ENCODE measurements around the gene EDARADD.
"Not testable (repeated sequence)": the region's sequence is repeated elsewhere in the genome, so short reads cannot be mapped to it uniquely, and the experiment has no call there.

Gene EDARADD

DNA sequence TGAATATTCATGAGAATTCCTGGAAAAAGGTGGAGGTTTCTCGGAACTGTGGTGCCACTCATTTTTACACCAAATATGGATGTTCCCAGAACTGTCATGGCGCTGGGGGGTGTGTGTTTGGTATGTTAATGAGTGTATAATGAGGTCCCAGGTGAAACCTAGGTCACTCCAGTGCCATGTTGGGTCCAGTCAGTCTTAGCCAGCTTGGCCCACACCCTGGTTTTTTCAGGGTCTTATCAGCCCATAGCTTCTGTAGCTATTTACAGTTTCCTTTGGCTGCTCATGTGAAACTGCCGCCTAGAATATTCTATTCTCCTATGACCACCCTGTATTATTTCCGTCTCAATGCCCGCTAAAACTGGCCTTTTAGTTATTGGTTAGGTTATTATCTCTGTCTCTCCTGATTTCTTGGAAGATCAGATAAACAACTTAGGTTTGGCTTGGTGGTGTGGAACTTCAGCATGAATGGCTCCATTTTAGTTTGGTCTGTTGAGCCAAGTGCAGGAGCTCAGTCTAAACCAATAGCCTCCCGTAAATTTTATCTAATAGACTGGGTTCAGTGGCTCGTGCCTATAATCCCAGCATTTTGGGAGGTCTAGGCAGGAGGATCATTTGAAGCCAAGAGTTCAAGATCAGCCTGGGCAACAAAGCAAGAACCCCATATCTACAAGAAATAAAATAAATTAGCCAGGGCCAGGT lies 42.1 kb upstream of the EDARADD start:
- Histone ChIP-seq H2BK120ac (ENCODE audit: low read depth, low read length) (no peak overlapping the region), H3K14ac (ENCODE audit: low read length) (no peak overlapping the region), H3K4ac (ENCODE audit: low read length) (no peak overlapping the region), H3K23ac (ENCODE audit: low read depth, low read length, poor library complexity) (no peak overlapping the region), H4K8ac (ENCODE audit: low read depth, low read length) (no peak overlapping the region), H3K4me3 (ENCODE audit: low read length in 2 of 2) (no peak overlapping the region), H3K9me3 (replicated peaks in 1 of 2; ENCODE audit: control insufficient read depth in 2 of 2, insufficient read depth in 1 of 2, low read depth in 1 of 2, low read length in 2 of 2) (no peaks in the 10 kb centered on the region), H2AFZ (ENCODE audit: low read length) (no peak overlapping the region), H3K18ac (ENCODE audit: low read length) (no peak overlapping the region), H3K4me2 (ENCODE audit: insufficient read depth, low read length, poor library complexity, severe bottlenecking) (no peak overlapping the region), H4K91ac (ENCODE audit: low read depth, low read length, poor library complexity) (no peak overlapping the region), H2AK5ac (ENCODE audit: low read depth, low read length) (no peak overlapping the region), H3K79me1 (ENCODE audit: low read depth, low read length) (no peaks in the 10 kb centered on the region), H3K4me1 (ENCODE audit: control insufficient read depth in 2 of 2, insufficient read depth in 1 of 2, low read depth in 1 of 2, low read length in 2 of 2) (no peaks in the 10 kb centered on the region), H3K36me3 (replicated peaks in 1 of 2; ENCODE audit: control insufficient read depth in 2 of 2, insufficient read depth in 2 of 2, low read length in 2 of 2) (no peaks in the 10 kb centered on the region), H2BK5ac (ENCODE audit: low read length) (no peak overlapping the region), H3K27me3 (ENCODE audit: control insufficient read depth in 3 of 3, insufficient read depth in 3 of 3, low read depth in 1 of 3, low read length in 3 of 3) (no peaks in the 10 kb centered on the region), H2BK12ac (ENCODE audit: low read length) (no peak overlapping the region), H2BK15ac (ENCODE audit: low read length) (no peak overlapping the region), H3K27ac (replicated peaks; ENCODE audit: low read length) (no peak overlapping the region), H3K9ac (ENCODE audit: low read depth, low read length, poor library complexity) (no peak overlapping the region)
- no peak for DNase-seq (ENCODE audit: low spot score)
- no CpG with 5 or more reads among the region's 7 CpGs for WGBS, 2 donors (ENCODE audit: extremely low coverage in 2 of 2, insufficient read length in 2 of 2, insufficient replicate concordance in 1 of 2)

DNA sequence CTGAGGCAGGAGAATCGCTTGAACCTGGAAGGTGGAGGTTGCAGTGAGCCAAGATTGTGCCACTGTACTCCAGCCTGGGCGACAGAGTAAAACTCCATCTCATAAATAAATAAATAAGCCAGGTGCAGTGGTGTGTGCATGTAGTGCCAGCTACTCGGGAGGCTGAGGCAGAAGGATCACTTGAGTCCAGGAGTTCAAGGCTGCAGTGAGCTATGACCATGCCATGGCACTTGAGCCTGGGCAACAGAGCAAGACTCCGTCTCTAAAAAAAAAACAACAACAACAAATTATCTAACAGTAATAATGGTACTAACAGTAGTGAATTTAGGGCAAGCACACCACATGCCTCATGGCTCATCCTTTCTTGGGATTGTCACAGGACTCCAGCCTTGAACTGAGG lies 41.3 kb upstream of the EDARADD start:
- not testable (repeated sequence) for H2BK120ac ChIP-seq (ENCODE audit: low read depth, low read length)

DNA sequence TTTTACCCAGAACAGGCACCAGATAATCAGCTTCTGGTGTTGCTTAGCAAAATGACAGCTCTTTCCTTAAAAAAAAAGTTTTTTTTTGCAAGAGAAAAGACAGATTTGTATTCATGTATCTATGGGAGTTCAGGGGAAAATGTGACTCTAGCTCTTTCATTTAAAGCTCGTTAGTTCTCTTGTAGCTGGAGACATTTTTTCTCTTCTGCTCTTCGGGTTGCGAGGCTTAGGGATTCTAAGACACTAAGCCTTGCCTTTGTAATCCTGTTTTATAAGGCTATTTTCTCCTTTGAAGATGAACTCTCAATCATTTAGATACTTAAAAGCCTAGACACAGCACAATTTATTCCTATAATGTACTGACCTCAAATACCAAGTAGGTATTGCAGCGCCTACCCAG lies 40.3 kb upstream of the EDARADD start:
- Histone ChIP-seq H2BK12ac (ENCODE audit: low read length) (no peak overlapping the region), H3K9ac (ENCODE audit: low read depth, low read length, poor library complexity) (no peak overlapping the region), H3K18ac (ENCODE audit: low read length) (no peak overlapping the region), H3K4me3 (ENCODE audit: low read length in 2 of 2) (no peak overlapping the region), H4K8ac (ENCODE audit: low read depth, low read length) (no peak overlapping the region), H2BK120ac (ENCODE audit: low read depth, low read length) (no peak overlapping the region), H2BK15ac (ENCODE audit: low read length) (no peak overlapping the region), H3K4me2 (ENCODE audit: insufficient read depth, low read length, poor library complexity, severe bottlenecking) (no peak overlapping the region), H3K27me3 (ENCODE audit: control insufficient read depth in 3 of 3, insufficient read depth in 3 of 3, low read depth in 1 of 3, low read length in 3 of 3) (no peaks in the 10 kb centered on the region), H3K79me1 (ENCODE audit: low read depth, low read length) (no peaks in the 10 kb centered on the region), H2AFZ (ENCODE audit: low read length) (no peak overlapping the region), H2AK5ac (ENCODE audit: low read depth, low read length) (no peak overlapping the region), H3K36me3 (replicated peaks in 1 of 2; ENCODE audit: control insufficient read depth in 2 of 2, insufficient read depth in 2 of 2, low read length in 2 of 2) (no peaks in the 10 kb centered on the region), H3K4me1 (ENCODE audit: control insufficient read depth in 2 of 2, insufficient read depth in 1 of 2, low read depth in 1 of 2, low read length in 2 of 2) (no peaks in the 10 kb centered on the region), H3K23ac (ENCODE audit: low read depth, low read length, poor library complexity) (no peak overlapping the region), H3K9me3 (replicated peaks in 1 of 2; ENCODE audit: control insufficient read depth in 2 of 2, insufficient read depth in 1 of 2, low read depth in 1 of 2, low read length in 2 of 2) (no peaks in the 10 kb centered on the region), H4K91ac (ENCODE audit: low read depth, low read length, poor library complexity) (no peak overlapping the region), H2BK5ac (ENCODE audit: low read length) (no peak overlapping the region), H3K4ac (ENCODE audit: low read length) (no peak overlapping the region), H3K14ac (ENCODE audit: low read length) (no peak overlapping the region), H3K27ac (replicated peaks; ENCODE audit: low read length) (no peak overlapping the region)
- WGBS, 2 donors (ENCODE audit: extremely low coverage in 2 of 2, insufficient read length in 2 of 2, insufficient replicate concordance in 1 of 2) = no CpG with 5 or more reads among the region's 4 CpGs
- DNase-seq (ENCODE audit: low spot score) = no peak

More for the DNA sequence above, 41.3 kb upstream of the EDARADD start:
- H3K14ac ChIP-seq (ENCODE audit: low read length); H2AK5ac ChIP-seq (ENCODE audit: low read depth, low read length); DNase-seq (ENCODE audit: low spot score); H2BK15ac ChIP-seq (ENCODE audit: low read length); H3K9me3 ChIP-seq (replicated peaks in 1 of 2; ENCODE audit: control insufficient read depth in 2 of 2, insufficient read depth in 1 of 2, low read depth in 1 of 2, low read length in 2 of 2); H3K27me3 ChIP-seq (ENCODE audit: control insufficient read depth in 3 of 3, insufficient read depth in 3 of 3, low read depth in 1 of 3, low read length in 3 of 3); H3K23ac ChIP-seq (ENCODE audit: low read depth, low read length, poor library complexity); H2BK5ac ChIP-seq (ENCODE audit: low read length); H3K27ac ChIP-seq (replicated peaks; ENCODE audit: low read length); H3K9ac ChIP-seq (ENCODE audit: low read depth, low read length, poor library complexity); H3K18ac ChIP-seq (ENCODE audit: low read length); H3K4ac ChIP-seq (ENCODE audit: low read length); H3K79me1 ChIP-seq (ENCODE audit: low read depth, low read length); H4K8ac ChIP-seq (ENCODE audit: low read depth, low read length); H2BK12ac ChIP-seq (ENCODE audit: low read length); H3K36me3 ChIP-seq (replicated peaks in 1 of 2; ENCODE audit: control insufficient read depth in 2 of 2, insufficient read depth in 2 of 2, low read length in 2 of 2); H4K91ac ChIP-seq (ENCODE audit: low read depth, low read length, poor library complexity); H3K4me1 ChIP-seq (ENCODE audit: control insufficient read depth in 2 of 2, insufficient read depth in 1 of 2, low read depth in 1 of 2, low read length in 2 of 2); H3K4me2 ChIP-seq (ENCODE audit: insufficient read depth, low read length, poor library complexity, severe bottlenecking); H2AFZ ChIP-seq (ENCODE audit: low read length): not testable (repeated sequence)
- peak overlapping the region in 1 of 2 donors; percentile 50 for H3K4me3 ChIP-seq (ENCODE audit: low read length in 2 of 2)
- WGBS, 2 donors (ENCODE audit: extremely low coverage in 2 of 2, insufficient read length in 2 of 2, insufficient replicate concordance in 1 of 2) = no CpG with 5 or more reads among the region's 4 CpGs

DNA sequence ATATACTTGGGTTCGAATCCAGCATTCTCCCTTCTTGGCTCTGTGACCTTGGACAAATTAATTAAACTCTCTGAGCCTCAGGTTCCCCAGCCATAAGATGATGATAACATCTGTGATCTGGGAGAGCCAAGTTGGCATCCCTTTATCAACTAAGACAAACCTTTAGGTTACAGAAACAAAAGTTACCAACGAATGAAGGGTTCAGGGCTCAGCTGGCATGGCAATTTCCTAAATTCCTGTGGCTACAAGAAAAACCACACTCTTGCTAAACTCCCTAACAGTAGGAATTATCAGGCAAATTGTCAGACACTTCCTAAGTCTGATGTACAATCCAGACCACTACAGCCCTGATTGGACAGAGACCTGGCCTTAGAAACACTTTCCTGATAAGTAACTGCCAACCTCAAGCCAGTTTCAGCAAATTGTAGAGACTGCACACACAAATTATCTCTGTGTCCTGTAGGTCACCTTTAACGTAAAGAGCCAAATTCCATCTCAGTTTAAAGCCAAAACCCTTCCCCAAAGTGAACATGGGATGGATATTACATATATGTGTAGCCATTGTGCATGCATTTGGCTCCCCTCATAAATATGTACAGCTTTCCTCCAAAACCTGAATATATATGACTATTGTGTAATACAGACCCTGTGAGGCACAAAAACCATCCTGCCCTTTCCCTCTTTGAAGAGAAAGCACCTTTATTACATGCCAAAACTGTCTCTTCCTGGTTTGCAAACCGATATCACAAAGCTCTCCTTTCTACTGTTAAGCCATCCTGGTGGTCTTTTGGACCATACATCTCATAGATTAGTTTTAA lies 39.5 kb upstream of the EDARADD start:
- no peak overlapping the region for H3K27ac ChIP-seq (replicated peaks; ENCODE audit: low read length)
- H2BK12ac ChIP-seq (ENCODE audit: low read length) = no peak overlapping the region
- no peak overlapping the region for H3K14ac ChIP-seq (ENCODE audit: low read length)
- no peaks in the 10 kb centered on the region for H3K27me3 ChIP-seq (ENCODE audit: control insufficient read depth in 3 of 3, insufficient read depth in 3 of 3, low read depth in 1 of 3, low read length in 3 of 3)
- H4K8ac ChIP-seq (ENCODE audit: low read depth, low read length) = no peak overlapping the region
- no peak overlapping the region for H3K4ac ChIP-seq (ENCODE audit: low read length)
- no peak overlapping the region for H3K9ac ChIP-seq (ENCODE audit: low read depth, low read length, poor library complexity)
- no peak for DNase-seq (ENCODE audit: low spot score)
- H3K4me1 ChIP-seq (ENCODE audit: control insufficient read depth in 2 of 2, insufficient read depth in 1 of 2, low read depth in 1 of 2, low read length in 2 of 2) = no peaks in the 10 kb centered on the region
- H3K79me1 ChIP-seq (ENCODE audit: low read depth, low read length) = no peaks in the 10 kb centered on the region
- H2AK5ac ChIP-seq (ENCODE audit: low read depth, low read length) = no peak overlapping the region
- H3K9me3 ChIP-seq (replicated peaks in 1 of 2; ENCODE audit: control insufficient read depth in 2 of 2, insufficient read depth in 1 of 2, low read depth in 1 of 2, low read length in 2 of 2) = no peaks in the 10 kb centered on the region
- no peak overlapping the region for H3K4me3 ChIP-seq (ENCODE audit: low read length in 2 of 2)
- H4K91ac ChIP-seq (ENCODE audit: low read depth, low read length, poor library complexity) = no peak overlapping the region
- H2BK5ac ChIP-seq (ENCODE audit: low read length) = no peak overlapping the region
- WGBS, 2 donors (ENCODE audit: extremely low coverage in 2 of 2, insufficient read length in 2 of 2, insufficient replicate concordance in 1 of 2) = no CpG with 5 or more reads among the region's 4 CpGs
- no peak overlapping the region for H2BK120ac ChIP-seq (ENCODE audit: low read depth, low read length)
- H2BK15ac ChIP-seq (ENCODE audit: low read length) = no peak overlapping the region
- H3K23ac ChIP-seq (ENCODE audit: low read depth, low read length, poor library complexity) = no peak overlapping the region
- no peak overlapping the region for H2AFZ ChIP-seq (ENCODE audit: low read length)
- H3K4me2 ChIP-seq (ENCODE audit: insufficient read depth, low read length, poor library complexity, severe bottlenecking) = no peak overlapping the region
- H3K18ac ChIP-seq (ENCODE audit: low read length) = no peak overlapping the region
- H3K36me3 ChIP-seq (replicated peaks in 1 of 2; ENCODE audit: control insufficient read depth in 2 of 2, insufficient read depth in 2 of 2, low read length in 2 of 2) = no peaks in the 10 kb centered on the region

Data from neuronal stem cell (in vitro differentiated cells).